ENCODE results near the gene MRRF. TPM values are rescaled to one million over a fixed set of nuclear protein-coding genes. Genes with fewer than 3 reads are reported as not detected.

The MRRF gene
- total RNA-seq, 2 donors from 2014 or later, result 20.7 to 21.4 TPM

DNA sequence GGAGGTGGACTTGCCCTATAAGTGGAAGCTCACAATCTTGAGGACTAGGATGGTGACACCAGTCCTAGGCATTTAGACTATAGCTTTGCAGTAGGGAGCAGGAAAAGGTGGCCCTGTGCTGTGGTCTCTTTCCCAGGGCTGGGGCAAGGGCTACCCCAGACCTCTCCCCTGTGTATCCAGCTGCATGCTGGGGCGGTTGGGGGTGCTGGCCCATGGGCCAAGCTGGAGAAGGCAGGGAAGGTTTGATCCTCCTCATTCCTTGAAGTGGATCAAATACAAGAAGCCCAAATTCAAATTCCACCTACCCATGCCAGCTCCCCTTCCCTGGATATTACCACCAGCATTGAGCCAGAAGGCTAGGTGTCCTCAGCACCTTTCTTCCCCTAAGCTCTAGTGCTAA, 104.0 kb downstream of the MRRF start:
- Histone ChIP-seq H3K27me3 (no peaks in the 10 kb centered on the region), H3K36me3 (no peaks in the 10 kb centered on the region), H3K9me3 (no peaks in the 10 kb centered on the region), H3K4me1 (peaks cover 0 to 12% of the 10 kb centered on the region in 2 donors), H3K27ac (no peak overlapping the region), H3K4me3 (no peak overlapping the region)
- DNase-seq (ENCODE audit: low spot score), result no peak
- TF ChIP-seq, protein P1, sequence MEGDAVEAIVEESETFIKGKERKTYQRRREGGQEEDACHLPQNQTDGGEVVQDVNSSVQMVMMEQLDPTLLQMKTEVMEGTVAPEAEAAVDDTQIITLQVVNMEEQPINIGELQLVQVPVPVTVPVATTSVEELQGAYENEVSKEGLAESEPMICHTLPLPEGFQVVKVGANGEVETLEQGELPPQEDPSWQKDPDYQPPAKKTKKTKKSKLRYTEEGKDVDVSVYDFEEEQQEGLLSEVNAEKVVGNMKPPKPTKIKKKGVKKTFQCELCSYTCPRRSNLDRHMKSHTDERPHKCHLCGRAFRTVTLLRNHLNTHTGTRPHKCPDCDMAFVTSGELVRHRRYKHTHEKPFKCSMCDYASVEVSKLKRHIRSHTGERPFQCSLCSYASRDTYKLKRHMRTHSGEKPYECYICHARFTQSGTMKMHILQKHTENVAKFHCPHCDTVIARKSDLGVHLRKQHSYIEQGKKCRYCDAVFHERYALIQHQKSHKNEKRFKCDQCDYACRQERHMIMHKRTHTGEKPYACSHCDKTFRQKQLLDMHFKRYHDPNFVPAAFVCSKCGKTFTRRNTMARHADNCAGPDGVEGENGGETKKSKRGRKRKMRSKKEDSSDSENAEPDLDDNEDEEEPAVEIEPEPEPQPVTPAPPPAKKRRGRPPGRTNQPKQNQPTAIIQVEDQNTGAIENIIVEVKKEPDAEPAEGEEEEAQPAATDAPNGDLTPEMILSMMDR (IDR thresholded peaks at IDR 0.05), result no peak

DNA sequence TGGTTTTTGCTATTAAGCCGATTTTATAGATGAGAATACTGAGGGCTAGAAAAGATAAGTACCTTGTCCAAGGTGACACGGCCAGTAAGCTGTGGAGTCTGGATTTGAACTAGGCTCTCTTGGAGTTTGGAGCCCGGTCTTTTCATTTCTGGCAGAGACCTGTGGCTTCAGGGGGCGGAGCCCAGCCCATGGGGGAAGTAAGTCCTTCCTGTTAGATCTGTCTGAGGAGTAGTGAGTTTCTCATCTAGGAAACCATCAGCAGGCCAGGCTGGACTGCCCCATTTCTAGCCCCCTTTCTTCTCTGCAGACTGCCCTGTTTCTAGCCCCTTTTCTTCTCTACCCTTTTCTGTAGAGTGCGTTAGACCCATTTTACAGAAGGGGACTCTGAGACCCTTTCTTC, 105.6 kb downstream of the MRRF start:
- H3K4me3 ChIP-seq, result peak overlapping the region in 1 of 2 donors; percentile 50
- H3K27ac ChIP-seq, result no peak overlapping the region
- H3K36me3 ChIP-seq, result no peaks in the 10 kb centered on the region
- H3K27me3 ChIP-seq, result no peaks in the 10 kb centered on the region
- TF ChIP-seq, protein P1 (IDR thresholded peaks at IDR 0.05), result no peak
- DNase-seq (ENCODE audit: low spot score), result no peak
- H3K4me1 ChIP-seq, result peaks cover 0 to 19% of the 10 kb centered on the region in 2 donors
- H3K9me3 ChIP-seq, result no peaks in the 10 kb centered on the region

DNA sequence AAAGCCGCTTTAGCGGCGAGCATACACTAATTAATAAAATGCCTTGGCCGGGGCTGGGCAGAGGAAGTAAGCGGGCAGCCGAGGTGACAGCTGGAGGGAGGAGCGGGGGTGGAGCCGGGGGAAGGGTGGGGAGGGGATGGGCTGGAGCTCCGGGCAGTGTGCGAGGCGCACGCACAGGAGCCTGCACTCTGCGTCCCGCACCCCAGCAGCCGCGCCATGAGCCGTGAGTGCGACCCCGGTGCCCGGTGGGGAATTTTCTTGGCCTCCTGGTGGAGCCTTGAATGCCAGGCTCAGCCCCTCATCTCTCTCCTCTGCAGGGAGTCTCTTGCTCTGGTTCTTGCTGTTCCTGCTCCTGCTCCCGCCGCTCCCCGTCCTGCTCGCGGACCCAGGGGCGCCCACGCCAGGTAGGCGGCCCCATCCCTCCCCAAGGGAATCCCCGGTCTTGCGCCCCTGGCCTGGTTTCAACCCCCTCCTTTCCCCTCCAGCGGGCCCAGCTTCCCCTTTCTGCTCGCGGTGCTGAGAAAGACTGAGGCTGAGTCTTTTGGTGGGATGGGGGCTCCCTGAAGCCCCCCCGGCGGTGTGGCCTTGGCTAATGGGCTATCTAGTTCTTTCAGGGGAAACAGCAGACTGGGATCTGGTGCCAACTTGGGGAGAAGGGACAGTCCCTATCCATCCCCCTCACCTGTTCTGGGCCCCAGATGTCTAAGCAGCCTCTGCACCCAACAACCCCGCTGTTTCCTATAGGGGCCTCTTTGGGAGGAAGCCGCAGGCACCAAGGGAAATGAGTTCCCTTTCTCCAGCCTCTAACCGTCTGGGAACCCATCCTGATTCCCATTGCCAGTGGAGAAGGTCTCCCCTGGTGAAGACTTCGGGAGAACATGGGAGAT, 106.4 kb downstream of the MRRF start, which contains the start of gene PTGS1:
Gene PTGS1 (plus strand): TSS at position 156 of the 887 bp plus-strand sequence. CDS start 61 bp downstream, at position 217.
- Histone ChIP-seq H3K27ac (peak within 1 kb of the TSS in 1 of 2 donors; percentile 24), H3K36me3 (no peaks in the 10 kb centered on the region), H3K4me3 (peak within 1 kb of the TSS; percentile 36 to 50), H3K9me3 (no peaks in the 10 kb centered on the region), H3K4me1 (peaks cover 0 to 27% of the 10 kb centered on the region in 2 donors), H3K27me3 (no peaks in the 10 kb centered on the region)
- DNase-seq (ENCODE audit: low spot score), result peak; percentile 65
- TF ChIP-seq, protein P1 (IDR thresholded peaks at IDR 0.05), result no peak

DNA sequence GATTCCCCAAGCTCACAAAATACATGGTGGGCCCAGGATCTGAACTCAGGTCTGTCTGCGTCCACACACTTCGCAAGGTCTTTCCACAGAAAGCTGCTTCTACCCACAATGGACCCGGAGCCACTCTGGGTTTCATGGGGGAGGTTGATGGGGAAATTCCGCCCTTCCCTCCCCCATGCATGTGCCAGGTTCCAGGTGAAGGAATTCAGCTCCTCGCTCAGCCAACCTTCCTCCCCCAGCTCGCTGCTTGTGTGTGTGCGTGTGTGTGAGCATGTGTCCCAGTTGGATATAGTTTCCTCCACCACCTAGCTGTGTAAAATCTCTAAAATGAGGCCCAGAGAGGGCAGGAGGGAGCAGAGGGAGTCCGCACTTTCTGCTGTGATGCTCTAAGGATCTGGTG, 107.2 kb downstream of the MRRF start:
- no peak for DNase-seq (ENCODE audit: low spot score)
- Histone ChIP-seq H3K4me1 (peaks cover 0 to 31% of the 10 kb centered on the region in 2 donors), H3K9me3 (no peaks in the 10 kb centered on the region), H3K27ac (no peak overlapping the region), H3K27me3 (no peaks in the 10 kb centered on the region), H3K36me3 (no peaks in the 10 kb centered on the region), H3K4me3 (peak overlapping the region in 1 of 2 donors; percentile 36)
- TF ChIP-seq, protein P1 (IDR thresholded peaks at IDR 0.05), result no peak

DNA sequence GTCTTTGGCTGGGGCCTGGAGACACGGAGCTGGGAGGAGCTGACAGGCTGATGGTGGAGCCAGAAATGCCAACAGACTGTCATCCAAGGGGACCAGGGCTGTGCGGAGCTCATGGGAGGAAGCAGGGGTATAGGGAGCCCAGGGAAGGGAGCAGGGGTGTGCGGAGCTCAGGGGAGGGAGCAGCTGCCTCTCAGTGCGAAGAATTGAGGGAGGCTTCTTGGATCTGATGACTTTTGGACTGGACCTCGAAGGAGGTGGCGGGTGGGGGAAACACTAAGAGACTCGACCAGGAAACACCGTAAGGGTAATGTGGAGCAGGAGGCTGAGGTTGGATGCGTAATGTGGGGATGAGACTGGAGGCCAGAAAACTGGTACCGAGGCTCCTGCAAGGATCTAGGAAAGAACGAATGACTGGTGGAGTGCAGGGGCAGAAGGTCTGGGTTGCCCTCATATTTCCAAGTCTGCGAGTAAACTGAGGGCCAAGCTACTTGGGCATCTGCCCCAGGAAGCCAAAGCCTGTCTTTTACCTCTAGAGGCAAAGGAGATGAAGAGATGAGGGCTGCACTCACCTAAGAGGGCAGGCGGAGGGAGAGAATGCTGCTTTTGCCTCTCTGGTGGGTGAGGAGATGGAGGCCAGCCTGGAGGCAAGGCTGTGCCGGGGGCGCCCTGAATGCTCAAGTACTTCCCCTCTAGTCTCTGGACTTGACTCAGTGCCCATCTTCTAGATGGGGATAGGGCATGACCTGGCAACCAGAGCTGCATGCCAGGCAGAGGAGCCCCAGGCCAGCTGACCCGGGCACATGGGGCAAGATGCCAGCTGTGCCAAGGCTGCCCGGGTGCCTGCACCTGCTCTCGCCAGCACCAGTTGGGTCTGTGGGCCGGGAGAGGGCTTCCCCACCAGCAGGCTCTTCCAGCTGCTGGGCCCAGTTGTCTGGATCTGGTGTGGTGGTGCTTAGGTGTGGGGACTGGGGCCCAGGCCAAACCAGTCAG, 108.5 kb downstream of the MRRF start:
- H3K36me3 ChIP-seq, result no peaks in the 10 kb centered on the region
- no peak overlapping the region for H3K27ac ChIP-seq
- no peaks in the 10 kb centered on the region for H3K9me3 ChIP-seq
- DNase-seq (ENCODE audit: low spot score), result no peak
- TF ChIP-seq, protein P1 (IDR thresholded peaks at IDR 0.05), result no peak
- peaks cover 0 to 31% of the 10 kb centered on the region in 2 donors for H3K4me1 ChIP-seq
- H3K27me3 ChIP-seq, result no peaks in the 10 kb centered on the region
- no peak overlapping the region for H3K4me3 ChIP-seq
